Esophagus muscularis mucosa (tissue), 4 donors: Measurements from ENCODE around the gene TSGA10.

Experiments used
- CTCF ChIP-seq, 3 experiments: fragments of 200-600 bp in 2 of 3; fragments of 450-650 bp in 1 of 3; sonication (generic) in 2 of 3; IDR thresholded peaks; one replicate each; pipeline ENCODE4 v1.5.1; 2017 to 2019; ENCODE audit warnings: antibody characterized with exemption in 3 of 3, mild to moderate bottlenecking in 2 of 3, moderate library complexity in 1 of 3
- EP300 ChIP-seq: sonication (generic); formaldehyde crosslinking; IDR thresholded peaks from one replicate; pipeline ENCODE4 v1.6.1; 2017; ENCODE audit warnings: antibody characterized with exemption
- POLR2A ChIP-seq: fragments of 450-650 bp; IDR thresholded peaks from one replicate; pipeline ENCODE4 v1.6.1; 2017; ENCODE audit warnings: antibody characterized with exemption, moderate library complexity, mild to moderate bottlenecking, low read depth

GRCh38 chr2:99072551-99072950 is 82.2 kb downstream of the TSGA10 start:
- TF ChIP-seq EP300 = no peak
- TF ChIP-seq CTCF (IDR thresholded peaks at IDR 0.05) = no peak
- TF ChIP-seq POLR2A = no peak
